BE2C (cell line): ENCODE measurements around the gene KRT72.

Experiments
- DNase-seq: peaks from one replicate; pipeline ENCODE4 v3.0.0-alpha.2; 2020
- H3K27me3 ChIP-seq: fragments of 250-450 bp; sonication (Bioruptor Pico); 2 replicates; pipeline ENCODE4 v1.5.1; 2020; ENCODE audit warnings: mild to moderate bottlenecking
- H3K36me3 ChIP-seq: fragments of 250-450 bp; sonication (Bioruptor Pico); 2 replicates; pipeline ENCODE4 v1.5.1; 2020; ENCODE audit warnings: mild to moderate bottlenecking
- H3K4me1 ChIP-seq: fragments of 250-450 bp; sonication (Bioruptor Pico); 2 replicates; pipeline ENCODE4 v1.5.1; 2020
- H3K4me3 ChIP-seq: 2 replicates; pipeline ENCODE4 v1.5.1; 2011; ENCODE audit warnings: low read depth, low read length
- H3K9me3 ChIP-seq: fragments of 250-450 bp; sonication (Bioruptor Pico); 2 replicates; pipeline ENCODE4 v1.5.1; 2020
- CTCF ChIP-seq: IDR thresholded peaks from 2 replicates; pipeline ENCODE4 v1.5.1; 2012; ENCODE audit warnings: mild to moderate bottlenecking, low read depth, low read length

Gene KRT72

GRCh38 chr12:52570511-52570910 is 30.8 kb downstream of the KRT72 start:
- no peaks in the 10 kb centered on the region for H3K36me3 ChIP-seq
- H3K4me3 ChIP-seq: no peak overlapping the region
- peaks cover 55% of the 10 kb centered on the region for H3K27me3 ChIP-seq
- DNase-seq: no peak
- no peak for TF ChIP-seq CTCF
- no peaks in the 10 kb centered on the region for H3K9me3 ChIP-seq
- H3K4me1 ChIP-seq: no peaks in the 10 kb centered on the region

- no peaks in the 10 kb centered on the region for H3K36me3 ChIP-seq
- H3K4me3 ChIP-seq: no peak overlapping the region
- no peak for DNase-seq
- H3K27me3 ChIP-seq: peaks cover 48% of the 10 kb centered on the region
- no peaks in the 10 kb centered on the region; the same call in 1 of the 2 replicates for H3K9me3 ChIP-seq
- no peak for TF ChIP-seq CTCF
- H3K4me1 ChIP-seq: no peaks in the 10 kb centered on the region
Observed at GRCh38 chr12:52568111-52568510, 33.2 kb downstream of the KRT72 start.

GRCh38 chr12:52566847-52567291 is 34.4 kb downstream of the KRT72 start:
- DNase-seq: peak; percentile 28
- Histone ChIP-seq H3K27me3 (peaks cover 39% of the 10 kb centered on the region), H3K9me3 (no peaks in the 10 kb centered on the region; the same call in 1 of the 2 replicates), H3K36me3 (no peaks in the 10 kb centered on the region), H3K4me3 (no peak overlapping the region), H3K4me1 (no peaks in the 10 kb centered on the region)
- TF ChIP-seq CTCF: no peak

- H3K36me3 ChIP-seq: no peaks in the 10 kb centered on the region
- no peak for DNase-seq
Observed at GRCh38 chr12:52564582-52564981, 36.7 kb downstream of the KRT72 start.

GRCh38 chr12:52561880-52562449 is 39.3 kb downstream of the KRT72 start:
- Histone ChIP-seq H3K4me3 (no peak overlapping the region), H3K36me3 (no peaks in the 10 kb centered on the region), H3K4me1 (no peaks in the 10 kb centered on the region), H3K9me3 (no peaks in the 10 kb centered on the region; the same call in 1 of the 2 replicates), H3K27me3 (peaks cover 5% of the 10 kb centered on the region)
- TF ChIP-seq CTCF: peak; percentile 31
- DNase-seq: no peak

More at GRCh38 chr12:52564582-52564981, 36.7 kb downstream of the KRT72 start:
- Histone ChIP-seq H3K9me3 (no peaks in the 10 kb centered on the region; the same call in 1 of the 2 replicates), H3K4me3 (no peak overlapping the region), H3K4me1 (no peaks in the 10 kb centered on the region), H3K27me3 (peaks cover 16% of the 10 kb centered on the region)
- no peak for TF ChIP-seq CTCF

- H3K27me3 ChIP-seq: peaks cover 14% of the 10 kb centered on the region
- H3K9me3 ChIP-seq: no peaks in the 10 kb centered on the region; the same call in 1 of the 2 replicates
- no peak for TF ChIP-seq CTCF
- no peaks in the 10 kb centered on the region for H3K4me1 ChIP-seq
- H3K4me3 ChIP-seq: no peak overlapping the region
- H3K36me3 ChIP-seq: no peaks in the 10 kb centered on the region
- no peak for DNase-seq
Observed at GRCh38 chr12:52559979-52560378, 41.3 kb downstream of the KRT72 start.
